Tongue (tissue), 2 donors: ENCODE results near the gene CUL4A. TPM values are rescaled to one million over a fixed set of nuclear protein-coding genes. Genes with fewer than 3 reads are reported as not detected.
A peak's percentile ranks its signal among the peaks of the same experiment; 100 is the strongest.

ENCODE experiments used
- DNase-seq: peaks from one replicate; pipeline ENCODE4 v3.0.0-alpha.2; 2015
- total RNA-seq: library from RNA; depleted of rRNA; stranded (reverse); fragments of >200 nt; gene quantifications from one replicate; pipeline ENCODE4 v1.2.3, GENCODE V29; 2014

The CUL4A gene
- total RNA-seq, 1 donor from 2014 or later, result 198 TPM

- DNase-seq, result no peak
Measured at GRCh38 chr13:113179374-113180230, 29.8 kb upstream of the CUL4A start.

- no peak for DNase-seq
Measured at GRCh38 chr13:113182046-113182445, 27.4 kb upstream of the CUL4A start.

- DNase-seq, result no peak
Measured at GRCh38 chr13:113183450-113184129, 25.8 kb upstream of the CUL4A start.

- no peak for DNase-seq
Measured at GRCh38 chr13:113184568-113185440, 24.6 kb upstream of the CUL4A start.

- no peak for DNase-seq
Measured at GRCh38 chr13:113186061-113186900, 23.1 kb upstream of the CUL4A start.

GRCh38 chr13:113187263-113187669, 22.1 kb upstream of the CUL4A start:
- no peak for DNase-seq

- no peak for DNase-seq
Measured at GRCh38 chr13:113187883-113188665, 21.3 kb upstream of the CUL4A start.

- DNase-seq, result no peak
Measured at GRCh38 chr13:113190181-113190580, 19.2 kb upstream of the CUL4A start.

GRCh38 chr13:113192279-113192678, 17.1 kb upstream of the CUL4A start:
- no peak for DNase-seq

GRCh38 chr13:113192902-113193301, 16.5 kb upstream of the CUL4A start:
- DNase-seq, result no peak

- DNase-seq, result no peak
Measured at GRCh38 chr13:113195360-113195759, 14.1 kb upstream of the CUL4A start.

- DNase-seq, result peak; percentile 79
Measured at GRCh38 chr13:113196970-113197737, 12.3 kb upstream of the CUL4A start.

GRCh38 chr13:113201815-113202214, 7.6 kb upstream of the CUL4A start:
- DNase-seq, result no peak

- no peak for DNase-seq
Measured at GRCh38 chr13:113202912-113203311, 6.5 kb upstream of the CUL4A start.

GRCh38 chr13:113203507-113204377, 5.7 kb upstream of the CUL4A start:
- DNase-seq, result no peak

GRCh38 chr13:113204378-113204734, 5.1 kb upstream of the CUL4A start:
- DNase-seq, result no peak

- no peak for DNase-seq
Measured at GRCh38 chr13:113205428-113205931, 3.9 kb upstream of the CUL4A start.

GRCh38 chr13:113207460-113207859, 2.0 kb upstream of the CUL4A start:
- no peak for DNase-seq

- DNase-seq, result peak; percentile 49
Measured at GRCh38 chr13:113207890-113208420, 1.5 kb upstream of the CUL4A start.
